Measurements from ENCODE around the gene VARS2. TPM values are rescaled to one million over a fixed set of nuclear protein-coding genes. Genes with fewer than 3 reads are reported as not detected.

VARS2 gene
- total RNA-seq, 4 donors from 2014 or later: 13.0 to 25.2 (median 18.1) TPM

DNA sequence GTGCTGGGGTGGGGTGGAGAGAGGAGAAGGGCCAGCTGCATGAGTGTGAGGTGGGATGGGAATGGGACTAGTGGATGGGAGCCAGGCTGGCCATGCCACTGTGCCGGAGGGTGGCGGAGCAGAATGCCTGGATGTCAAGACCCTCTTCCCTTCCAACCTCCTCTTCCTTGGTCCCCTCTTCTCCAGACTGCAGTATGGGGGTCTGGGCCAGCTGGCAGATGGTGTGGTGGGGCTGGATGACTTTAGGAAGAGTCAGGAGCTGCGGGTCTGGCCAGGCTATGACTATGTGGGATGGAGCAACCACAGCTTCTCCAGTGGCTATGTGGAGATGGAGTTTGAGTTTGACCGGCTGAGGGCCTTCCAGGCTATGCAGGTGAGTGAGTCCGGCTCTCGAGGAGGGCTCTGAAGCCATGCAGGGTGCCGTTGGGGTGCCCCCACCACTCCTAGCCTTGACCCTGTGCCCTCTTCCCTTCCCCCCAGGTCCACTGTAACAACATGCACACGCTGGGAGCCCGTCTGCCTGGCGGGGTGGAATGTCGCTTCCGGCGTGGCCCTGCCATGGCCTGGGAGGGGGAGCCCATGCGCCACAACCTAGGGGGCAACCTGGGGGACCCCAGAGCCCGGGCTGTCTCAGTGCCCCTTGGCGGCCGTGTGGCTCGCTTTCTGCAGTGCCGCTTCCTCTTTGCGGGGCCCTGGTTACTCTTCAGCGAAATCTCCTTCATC is 22.1 kb upstream of the VARS2 start:
- 86 to 89% methylated on average over 18 to 21 of the region's 21 CpGs for WGBS, 2 donors
- DNase-seq (ENCODE audit: low spot score in 2 of 2): peak in 1 of 2 donors; percentile 67
- intact Hi-C loops (cut with DNase I; ENCODE audit: low total_unique reads): no loop called here
- H3K4me3 ChIP-seq (ENCODE audit: low read depth, poor library complexity, severe bottlenecking): no peak overlapping the region
- TF ChIP-seq, protein P1, sequence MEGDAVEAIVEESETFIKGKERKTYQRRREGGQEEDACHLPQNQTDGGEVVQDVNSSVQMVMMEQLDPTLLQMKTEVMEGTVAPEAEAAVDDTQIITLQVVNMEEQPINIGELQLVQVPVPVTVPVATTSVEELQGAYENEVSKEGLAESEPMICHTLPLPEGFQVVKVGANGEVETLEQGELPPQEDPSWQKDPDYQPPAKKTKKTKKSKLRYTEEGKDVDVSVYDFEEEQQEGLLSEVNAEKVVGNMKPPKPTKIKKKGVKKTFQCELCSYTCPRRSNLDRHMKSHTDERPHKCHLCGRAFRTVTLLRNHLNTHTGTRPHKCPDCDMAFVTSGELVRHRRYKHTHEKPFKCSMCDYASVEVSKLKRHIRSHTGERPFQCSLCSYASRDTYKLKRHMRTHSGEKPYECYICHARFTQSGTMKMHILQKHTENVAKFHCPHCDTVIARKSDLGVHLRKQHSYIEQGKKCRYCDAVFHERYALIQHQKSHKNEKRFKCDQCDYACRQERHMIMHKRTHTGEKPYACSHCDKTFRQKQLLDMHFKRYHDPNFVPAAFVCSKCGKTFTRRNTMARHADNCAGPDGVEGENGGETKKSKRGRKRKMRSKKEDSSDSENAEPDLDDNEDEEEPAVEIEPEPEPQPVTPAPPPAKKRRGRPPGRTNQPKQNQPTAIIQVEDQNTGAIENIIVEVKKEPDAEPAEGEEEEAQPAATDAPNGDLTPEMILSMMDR (IDR thresholded peaks at IDR 0.05): no peak
- TF ChIP-seq POLR2A (IDR thresholded peaks at IDR 0.05): no peak

GRCh38 chr6:30893001-30893591 is 20.9 kb upstream of the VARS2 start:
- intact Hi-C loops (cut with DNase I; ENCODE audit: low total_unique reads): no loop called here
- 82 to 91% methylated on average over 7 to 16 of the region's 16 CpGs for WGBS, 2 donors
- no peak overlapping the region for H3K4me3 ChIP-seq (ENCODE audit: low read depth, poor library complexity, severe bottlenecking)
- DNase-seq (ENCODE audit: low spot score in 2 of 2): peak in 1 of 2 donors; percentile 63
- no peak for TF ChIP-seq POLR2A (IDR thresholded peaks at IDR 0.05)
- TF ChIP-seq, protein P1 (IDR thresholded peaks at IDR 0.05): no peak

- DNase-seq (ENCODE audit: low spot score in 2 of 2): no peak
- intact Hi-C loops (cut with DNase I; ENCODE audit: low total_unique reads): no loop called here
- H3K4me3 ChIP-seq (ENCODE audit: low read depth, poor library complexity, severe bottlenecking): no peak overlapping the region
- TF ChIP-seq POLR2A (IDR thresholded peaks at IDR 0.05): no peak
- TF ChIP-seq, protein P1 (IDR thresholded peaks at IDR 0.05): no peak
- 87 to 96% methylated on average over 8 of the region's 8 CpGs for WGBS, 2 donors
Observed at GRCh38 chr6:30893666-30894065, 20.4 kb upstream of the VARS2 start.

GRCh38 chr6:30894381-30894780 is 19.7 kb upstream of the VARS2 start:
- no peak overlapping the region for H3K4me3 ChIP-seq (ENCODE audit: low read depth, poor library complexity, severe bottlenecking)
- DNase-seq (ENCODE audit: low spot score in 2 of 2): no peak
- 84 to 85% methylated on average over 12 of the region's 12 CpGs for WGBS, 2 donors
- intact Hi-C loops (cut with DNase I; ENCODE audit: low total_unique reads): no loop called here
- no peak for TF ChIP-seq POLR2A (IDR thresholded peaks at IDR 0.05)
- TF ChIP-seq, protein P1 (IDR thresholded peaks at IDR 0.05): no peak

GRCh38 chr6:30894935-30895334 is 19.1 kb upstream of the VARS2 start:
- intact Hi-C loops (cut with DNase I; ENCODE audit: low total_unique reads): no loop called here
- no peak overlapping the region for H3K4me3 ChIP-seq (ENCODE audit: low read depth, poor library complexity, severe bottlenecking)
- WGBS, 2 donors: 91 to 93% methylated on average over 3 of the region's 3 CpGs
- TF ChIP-seq, protein P1 (IDR thresholded peaks at IDR 0.05): no peak
- TF ChIP-seq POLR2A (IDR thresholded peaks at IDR 0.05): no peak
- no peak for DNase-seq (ENCODE audit: low spot score in 2 of 2)

Measured in lower leg skin (tissue), 4 donors.